ENCODE data around the gene PUS1.
A peak's percentile ranks its signal among the peaks of the same experiment; 100 is the strongest.
"Not testable (repeated sequence)": the region's sequence is repeated elsewhere in the genome, so short reads cannot be mapped to it uniquely, and the experiment has no call there.

The PUS1 gene

DNA sequence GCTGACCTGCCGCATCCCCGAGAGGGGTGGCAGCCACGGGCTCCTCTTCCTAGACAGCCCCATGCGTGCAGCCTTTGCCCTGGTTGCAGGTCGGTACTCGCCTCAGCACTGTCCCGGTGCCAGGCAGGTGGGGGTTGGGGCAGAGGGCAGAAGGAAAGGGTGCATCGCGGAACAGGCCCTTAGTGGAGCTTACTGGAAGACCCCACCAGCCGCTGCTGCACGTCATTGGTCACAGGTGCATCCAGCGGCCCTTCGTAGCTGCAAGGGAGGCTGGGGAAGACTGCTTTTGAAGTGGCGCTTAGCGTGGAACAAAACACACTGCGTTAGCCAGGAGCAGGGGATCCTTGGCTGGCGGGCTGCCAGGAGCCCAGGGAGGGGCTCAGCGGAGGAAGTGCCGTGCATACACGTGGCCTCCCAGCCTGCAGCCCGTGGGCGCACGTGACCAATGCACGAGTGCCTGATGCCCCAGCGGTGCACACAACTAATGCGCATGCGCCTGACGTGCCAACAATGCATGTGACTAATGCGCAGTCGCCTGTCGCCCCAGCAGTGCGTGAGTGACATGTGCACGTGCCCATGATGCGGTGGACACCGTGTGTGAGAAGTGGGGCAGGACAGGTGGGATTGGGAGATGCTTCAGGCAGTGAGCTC, 15.7 kb downstream of the PUS1 start:
- Histone ChIP-seq H4K20me1 (ENCODE audit: insufficient read depth) (no peaks in the 10 kb centered on the region), H3K27ac (no peak overlapping the region), H3K4me3 (IDR thresholded peaks at IDR 0.05; ENCODE audit: insufficient read depth, low read depth, low read length) (no peak overlapping the region), H3K36me3 (ENCODE audit: insufficient read depth) (no peaks in the 10 kb centered on the region), H3K4me2 (no peak overlapping the region), H3K4me1 (ENCODE audit: low read depth, poor library complexity, severe bottlenecking) (peaks cover 9% of the 10 kb centered on the region), H2AFZ (ENCODE audit: low read depth) (no peak overlapping the region), H3K79me2 (ENCODE audit: insufficient read depth, low read depth) (no peaks in the 10 kb centered on the region), H3K9ac (no peak overlapping the region), H3K27me3 (ENCODE audit: insufficient read depth, low read depth) (no peaks in the 10 kb centered on the region)
- TF ChIP-seq, protein P1, sequence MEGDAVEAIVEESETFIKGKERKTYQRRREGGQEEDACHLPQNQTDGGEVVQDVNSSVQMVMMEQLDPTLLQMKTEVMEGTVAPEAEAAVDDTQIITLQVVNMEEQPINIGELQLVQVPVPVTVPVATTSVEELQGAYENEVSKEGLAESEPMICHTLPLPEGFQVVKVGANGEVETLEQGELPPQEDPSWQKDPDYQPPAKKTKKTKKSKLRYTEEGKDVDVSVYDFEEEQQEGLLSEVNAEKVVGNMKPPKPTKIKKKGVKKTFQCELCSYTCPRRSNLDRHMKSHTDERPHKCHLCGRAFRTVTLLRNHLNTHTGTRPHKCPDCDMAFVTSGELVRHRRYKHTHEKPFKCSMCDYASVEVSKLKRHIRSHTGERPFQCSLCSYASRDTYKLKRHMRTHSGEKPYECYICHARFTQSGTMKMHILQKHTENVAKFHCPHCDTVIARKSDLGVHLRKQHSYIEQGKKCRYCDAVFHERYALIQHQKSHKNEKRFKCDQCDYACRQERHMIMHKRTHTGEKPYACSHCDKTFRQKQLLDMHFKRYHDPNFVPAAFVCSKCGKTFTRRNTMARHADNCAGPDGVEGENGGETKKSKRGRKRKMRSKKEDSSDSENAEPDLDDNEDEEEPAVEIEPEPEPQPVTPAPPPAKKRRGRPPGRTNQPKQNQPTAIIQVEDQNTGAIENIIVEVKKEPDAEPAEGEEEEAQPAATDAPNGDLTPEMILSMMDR (conservative IDR thresholded peaks at IDR 0.05; ENCODE audit: low read depth, low read length) = no peak

DNA sequence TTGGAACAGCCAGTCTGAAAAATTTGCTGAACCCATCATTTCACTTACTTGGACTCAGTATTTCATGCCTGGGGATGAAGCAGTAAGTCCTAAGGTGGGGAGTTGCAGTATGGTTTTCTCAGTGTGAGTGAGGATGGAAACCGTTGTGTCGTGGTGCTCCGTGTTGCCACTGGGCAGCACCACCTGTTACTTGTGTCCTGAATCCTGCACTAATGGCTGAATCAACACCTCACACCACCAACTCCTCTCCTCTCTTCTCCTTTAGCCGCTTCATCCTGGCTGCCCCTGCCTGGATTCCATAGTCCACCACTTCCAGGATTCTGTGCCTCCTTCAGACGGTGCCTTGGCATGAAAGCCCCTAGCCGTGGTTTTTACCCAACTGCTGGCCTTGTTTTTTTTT, 17.7 kb downstream of the PUS1 start:
- Histone ChIP-seq H4K20me1 (ENCODE audit: insufficient read depth) (no peaks in the 10 kb centered on the region), H3K4me2 (no peak overlapping the region; the same call in 1 of the 2 replicates), H3K36me3 (ENCODE audit: insufficient read depth) (no peaks in the 10 kb centered on the region), H3K9ac (no peak overlapping the region), H3K4me3 (IDR thresholded peaks at IDR 0.05; ENCODE audit: insufficient read depth, low read depth, low read length) (no peak overlapping the region), H3K4me1 (ENCODE audit: low read depth, poor library complexity, severe bottlenecking) (peaks cover 9% of the 10 kb centered on the region), H3K79me2 (ENCODE audit: insufficient read depth, low read depth) (peaks cover 15% of the 10 kb centered on the region; the same call in 1 of the 2 replicates), H3K27ac (no peak overlapping the region), H2AFZ (ENCODE audit: low read depth) (no peak overlapping the region), H3K27me3 (ENCODE audit: insufficient read depth, low read depth) (no peaks in the 10 kb centered on the region)
- TF ChIP-seq, protein P1 (conservative IDR thresholded peaks at IDR 0.05; ENCODE audit: low read depth, low read length) = no peak

DNA sequence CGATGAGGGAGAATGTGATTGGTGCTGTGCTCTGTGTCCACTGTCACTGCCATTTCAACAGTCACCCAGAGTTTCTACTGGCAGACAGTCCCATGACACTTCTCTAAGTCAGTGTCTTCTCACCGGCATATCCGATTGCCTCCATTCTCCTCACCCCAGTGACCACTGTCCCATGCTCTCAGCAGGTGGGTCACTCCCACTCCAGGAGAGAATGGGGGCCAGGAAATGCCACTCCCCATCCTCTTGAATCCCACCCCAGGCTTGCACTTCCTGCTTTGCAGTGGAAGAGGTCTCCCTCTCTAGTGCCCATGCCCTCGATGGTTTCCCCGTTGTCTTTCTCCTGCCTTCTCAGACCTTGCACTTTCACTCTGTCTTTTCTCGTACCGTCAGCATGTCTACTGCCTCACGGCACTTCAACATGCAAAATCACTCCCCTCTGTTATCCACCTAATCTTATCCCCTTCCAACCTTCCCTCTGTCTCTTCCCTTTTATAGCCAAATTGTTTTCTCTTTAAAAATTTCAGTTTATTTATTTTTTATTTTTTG, 18.5 kb downstream of the PUS1 start:
- Histone ChIP-seq H3K4me3 (IDR thresholded peaks at IDR 0.05; ENCODE audit: insufficient read depth, low read depth, low read length) (no peak overlapping the region), H3K4me2 (peak overlapping the region; percentile 51; the same call in 1 of the 2 replicates), H2AFZ (ENCODE audit: low read depth) (peak overlapping the region; percentile 34; the same call in 1 of the 2 replicates), H3K27me3 (ENCODE audit: insufficient read depth, low read depth) (no peaks in the 10 kb centered on the region), H3K27ac (no peak overlapping the region), H3K79me2 (ENCODE audit: insufficient read depth, low read depth) (peaks cover 20% of the 10 kb centered on the region; the same call in 1 of the 2 replicates), H3K9ac (no peak overlapping the region), H4K20me1 (ENCODE audit: insufficient read depth) (no peaks in the 10 kb centered on the region), H3K36me3 (ENCODE audit: insufficient read depth) (no peaks in the 10 kb centered on the region), H3K4me1 (ENCODE audit: low read depth, poor library complexity, severe bottlenecking) (peaks cover 9% of the 10 kb centered on the region)
- TF ChIP-seq, protein P1 (conservative IDR thresholded peaks at IDR 0.05; ENCODE audit: low read depth, low read length) = no peak

DNA sequence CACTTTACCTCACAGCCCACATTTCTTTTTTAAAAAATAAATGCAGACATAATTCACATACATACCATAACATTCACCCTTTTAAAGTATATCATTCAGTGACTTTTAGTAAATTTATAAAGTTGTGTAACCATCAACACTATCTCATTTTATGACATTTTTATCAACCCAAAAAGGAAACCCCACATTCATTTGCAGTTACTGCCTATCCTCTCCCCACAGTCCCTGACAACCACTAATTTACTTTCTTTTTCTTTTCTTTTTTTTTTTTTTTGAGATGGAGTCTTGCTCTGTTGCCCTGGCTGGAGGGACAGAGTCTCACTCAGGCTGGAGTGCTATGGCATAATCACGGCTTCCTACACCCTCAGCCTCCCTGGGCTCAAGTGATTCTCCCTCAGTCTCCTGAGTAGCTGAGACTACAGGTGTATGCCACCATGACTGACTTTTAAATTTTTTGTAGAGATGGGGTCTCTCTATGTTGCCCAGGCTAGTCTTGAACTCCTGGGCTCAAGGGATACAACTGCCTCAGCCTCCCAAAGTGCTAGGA, 19.2 kb downstream of the PUS1 start:
- Histone ChIP-seq H3K27me3 (ENCODE audit: insufficient read depth, low read depth) (no peaks in the 10 kb centered on the region), H3K36me3 (ENCODE audit: insufficient read depth) (no peaks in the 10 kb centered on the region), H3K4me3 (IDR thresholded peaks at IDR 0.05; ENCODE audit: insufficient read depth, low read depth, low read length) (no peak overlapping the region), H3K79me2 (ENCODE audit: insufficient read depth, low read depth) (peaks cover 27% of the 10 kb centered on the region; the same call in 1 of the 2 replicates), H3K4me1 (ENCODE audit: low read depth, poor library complexity, severe bottlenecking) (peaks cover 9% of the 10 kb centered on the region), H2AFZ (ENCODE audit: low read depth) (no peak overlapping the region), H3K4me2 (peak overlapping the region; percentile 51; the same call in 1 of the 2 replicates), H3K27ac (no peak overlapping the region), H4K20me1 (ENCODE audit: insufficient read depth) (no peaks in the 10 kb centered on the region), H3K9ac (no peak overlapping the region)
- TF ChIP-seq, protein P1 (conservative IDR thresholded peaks at IDR 0.05; ENCODE audit: low read depth, low read length) = no peak

DNA sequence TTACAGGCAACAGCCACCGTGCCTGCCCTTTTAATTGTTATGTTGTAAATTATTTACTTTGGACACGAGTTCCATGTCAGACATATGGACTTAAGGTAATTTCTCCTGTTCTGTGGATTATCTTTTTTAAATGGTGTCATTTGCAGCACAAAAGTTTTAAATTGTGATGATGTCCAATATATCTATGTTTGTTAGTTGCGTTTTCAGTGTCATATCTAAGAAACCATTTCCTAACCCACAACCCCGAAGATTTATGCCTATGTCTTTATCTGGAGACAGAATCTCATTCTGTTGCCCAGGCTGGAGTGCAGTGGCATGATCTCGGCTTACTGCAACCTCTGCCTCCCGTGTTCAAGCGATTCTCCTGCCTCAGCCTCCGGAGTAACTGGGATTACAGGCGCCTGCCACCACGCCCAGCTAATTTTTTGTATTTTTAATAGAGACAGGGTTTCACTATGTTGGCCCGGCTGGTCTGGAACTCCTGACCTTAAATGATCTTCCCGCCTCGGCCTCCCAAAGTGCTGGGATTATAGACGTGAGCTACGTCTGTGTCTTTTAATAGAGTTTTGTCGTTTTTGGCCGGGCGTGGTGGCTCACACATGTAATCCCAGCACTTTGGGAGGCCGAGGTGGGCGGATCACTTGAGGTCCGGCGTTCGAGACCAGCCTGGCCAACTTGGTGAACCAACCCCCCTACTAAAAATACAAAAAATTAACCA, 19.8 kb downstream of the PUS1 start:
- H3K79me2 ChIP-seq (ENCODE audit: insufficient read depth, low read depth) = peaks cover 33% of the 10 kb centered on the region; the same call in 1 of the 2 replicates
- H3K4me1 ChIP-seq (ENCODE audit: low read depth, poor library complexity, severe bottlenecking); H2AFZ ChIP-seq (ENCODE audit: low read depth); H3K9ac ChIP-seq; H4K20me1 ChIP-seq (ENCODE audit: insufficient read depth); H3K27me3 ChIP-seq (ENCODE audit: insufficient read depth, low read depth); H3K36me3 ChIP-seq (ENCODE audit: insufficient read depth); H3K4me3 ChIP-seq (IDR thresholded peaks at IDR 0.05; ENCODE audit: insufficient read depth, low read depth, low read length); H3K27ac ChIP-seq: not testable (repeated sequence)
- 0 out of 2 replicates have a peak overlapping the region, but pooled peaks have one; percentile 17 for H3K4me2 ChIP-seq

Measured in KMS-11 (cell line).